Spinal cord (tissue), 10 donors: Measurements from ENCODE around the gene AFF2. TPM values are rescaled to one million over a fixed set of nuclear protein-coding genes. Genes with fewer than 3 reads are reported as not detected.
"Not testable (repeated sequence)": the region's sequence is repeated elsewhere in the genome, so short reads cannot be mapped to it uniquely, and the experiment has no call there.

Experiments
- DNase-seq, 6 donors: peaks; one replicate each; pipeline versions ENCODE4 v3.0.0 to v3.0.0-alpha.2; 2013 to 2015; ENCODE audit warnings: low spot score in 6 of 6, low read depth in 4 of 6
- H3K27ac ChIP-seq: one replicate; pipeline ENCODE4 v1.5.1; 2013; ENCODE audit warnings: low read depth, low read length, control low read depth
- H3K27me3 ChIP-seq: one replicate; pipeline ENCODE4 v1.6.1; 2013; ENCODE audit warnings: low read length; ENCODE audit not compliant: control insufficient read depth, insufficient read depth
- H3K36me3 ChIP-seq: one replicate; pipeline ENCODE4 v1.6.1; 2013; ENCODE audit warnings: low read length; ENCODE audit not compliant: control insufficient read depth, insufficient read depth
- H3K4me1 ChIP-seq: one replicate; pipeline ENCODE4 v1.6.1; 2013; ENCODE audit warnings: low read length; ENCODE audit not compliant: control insufficient read depth, insufficient read depth
- H3K4me3 ChIP-seq: one replicate; pipeline ENCODE4 v1.5.1; 2013; ENCODE audit warnings: low read depth, low read length, control low read depth
- H3K9me3 ChIP-seq: one replicate; pipeline ENCODE4 v1.6.1; 2013; ENCODE audit warnings: low read length; ENCODE audit not compliant: control insufficient read depth, insufficient read depth
- WGBS: methylation state at CpG from one replicate; pipeline ENCODE4 v1.1.5; 2013; ENCODE audit warnings: missing lambda C conversion rate; ENCODE audit not compliant: insufficient coverage; 5-methylcytosine and 5-hydroxymethylcytosine counted together
- polyA plus RNA-seq, 2 donors: library from polyadenylated mRNA; unstranded; fragments of 120-200 nt; gene quantifications; one replicate each; pipeline ENCODE4 v1.2.1, GENCODE V29; 2013; ENCODE audit not compliant: insufficient read length in 2 of 2
- total RNA-seq, 2 donors: library from RNA; depleted of rRNA in 1 of 2; stranded (reverse); fragments of 120-200 nt in 1 of 2; fragments of >200 nt in 1 of 2; gene quantifications; one replicate each; pipeline versions ENCODE4 v1.2.3 to v1.2.4, GENCODE V29; 2013 to 2014
- donor health status: healthy.

AFF2 gene
- total and polyA plus RNA-seq, 4 donors: 14.5 to 49.8 (median 33.1) TPM

GRCh38 chrX:148647651-148648050 lies 147.2 kb downstream of the AFF2 start:
- Histone ChIP-seq H3K27me3 (no peaks in the 10 kb centered on the region), H3K9me3 (no peaks in the 10 kb centered on the region), H3K27ac (no peak overlapping the region), H3K4me3 (no peak overlapping the region), H3K4me1 (no peaks in the 10 kb centered on the region), H3K36me3 (no peaks in the 10 kb centered on the region)
- 100% methylated on average over 2 of the region's 4 CpGs for whole genome bisulfite sequencing
- DNase-seq: peak in 1 of 6 donors; percentile 22

GRCh38 chrX:148649145-148649795 lies 148.9 kb downstream of the AFF2 start:
- no peak overlapping the region for H3K4me3 ChIP-seq
- DNase-seq: peak in 3 of 6 donors; percentile 3 to 72 (median 67)

GRCh38 chrX:148658115-148658730 lies 157.8 kb downstream of the AFF2 start:
- H3K27ac ChIP-seq: no peak overlapping the region
- no peak for DNase-seq

More at GRCh38 chrX:148649145-148649795, 148.9 kb downstream of the AFF2 start:
- no peaks in the 10 kb centered on the region for H3K9me3 ChIP-seq
- H3K27ac ChIP-seq: no peak overlapping the region
- no peaks in the 10 kb centered on the region for H3K4me1 ChIP-seq
- whole genome bisulfite sequencing: 20% methylated on average over 1 of the region's 8 CpGs
- H3K27me3 ChIP-seq: no peaks in the 10 kb centered on the region
- H3K36me3 ChIP-seq: no peaks in the 10 kb centered on the region

GRCh38 chrX:148659481-148659880 lies 159.1 kb downstream of the AFF2 start:
- H3K27me3 ChIP-seq: no peaks in the 10 kb centered on the region
- H3K27ac ChIP-seq: no peak overlapping the region
- no peaks in the 10 kb centered on the region for H3K9me3 ChIP-seq

More at GRCh38 chrX:148658115-148658730, 157.8 kb downstream of the AFF2 start:
- 72% methylated on average over 3 of the region's 4 CpGs for WGBS
- Histone ChIP-seq H3K9me3 (no peaks in the 10 kb centered on the region), H3K4me3 (no peak overlapping the region), H3K27me3 (no peaks in the 10 kb centered on the region), H3K36me3 (no peaks in the 10 kb centered on the region), H3K4me1 (no peaks in the 10 kb centered on the region)

DNA sequence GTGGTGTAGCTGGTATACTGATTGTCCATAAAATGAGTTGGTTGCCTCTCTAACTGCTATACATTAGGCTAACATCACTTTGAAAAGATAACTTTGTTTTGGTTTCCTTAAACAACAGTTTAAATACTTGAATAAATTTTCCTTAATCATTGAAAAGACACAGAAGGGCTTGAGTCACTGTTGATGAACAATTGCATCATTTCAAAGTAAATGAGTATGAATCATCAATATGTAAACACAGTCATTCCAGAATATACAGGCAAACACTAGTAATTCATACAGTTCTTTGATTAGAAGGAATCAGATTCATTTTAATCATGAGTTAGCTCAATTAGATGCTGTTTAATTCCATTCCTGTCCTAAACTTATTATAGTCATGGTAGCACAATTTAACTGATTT lies 160.6 kb downstream of the AFF2 start:
- Histone ChIP-seq H3K36me3 (no peaks in the 10 kb centered on the region), H3K4me1 (no peaks in the 10 kb centered on the region), H3K9me3 (no peaks in the 10 kb centered on the region), H3K27me3 (no peaks in the 10 kb centered on the region), H3K4me3 (no peak overlapping the region), H3K27ac (no peak overlapping the region)
- no peak for DNase-seq

More at GRCh38 chrX:148659481-148659880, 159.1 kb downstream of the AFF2 start:
- Histone ChIP-seq H3K36me3 (no peaks in the 10 kb centered on the region), H3K4me3 (no peak overlapping the region), H3K4me1 (no peaks in the 10 kb centered on the region)
- DNase-seq: no peak

DNA sequence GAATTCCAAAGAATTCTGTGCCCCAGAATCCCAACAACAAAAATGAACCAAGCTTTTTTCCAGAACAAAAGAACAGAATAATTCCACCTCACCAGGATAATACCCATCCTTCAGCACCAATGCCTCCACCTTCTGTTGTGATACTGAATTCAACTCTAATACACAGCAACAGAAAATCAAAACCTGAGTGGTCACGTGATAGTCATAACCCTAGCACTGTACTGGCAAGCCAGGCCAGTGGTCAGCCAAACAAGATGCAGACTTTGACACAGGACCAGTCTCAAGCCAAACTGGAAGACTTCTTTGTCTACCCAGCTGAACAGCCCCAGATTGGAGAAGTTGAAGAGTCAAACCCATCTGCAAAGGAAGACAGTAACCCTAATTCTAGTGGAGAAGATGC lies 161.6 kb downstream of the AFF2 start:
- Histone ChIP-seq H3K4me1 (no peaks in the 10 kb centered on the region), H3K4me3 (no peak overlapping the region), H3K27me3 (no peaks in the 10 kb centered on the region), H3K36me3 (no peaks in the 10 kb centered on the region), H3K9me3 (no peaks in the 10 kb centered on the region), H3K27ac (no peak overlapping the region)
- 58% methylated on average over 1 of the region's 1 CpG for WGBS
- DNase-seq: no peak

- Histone ChIP-seq H3K4me1 (no peaks in the 10 kb centered on the region), H3K27me3 (no peaks in the 10 kb centered on the region), H3K4me3 (no peak overlapping the region), H3K36me3 (no peaks in the 10 kb centered on the region), H3K9me3 (peaks cover 3% of the 10 kb centered on the region), H3K27ac (no peak overlapping the region)
- no peak for DNase-seq
- WGBS: 100% methylated on average over 1 of the region's 1 CpG
Measured at GRCh38 chrX:148664171-148664570, 163.8 kb downstream of the AFF2 start.

DNA sequence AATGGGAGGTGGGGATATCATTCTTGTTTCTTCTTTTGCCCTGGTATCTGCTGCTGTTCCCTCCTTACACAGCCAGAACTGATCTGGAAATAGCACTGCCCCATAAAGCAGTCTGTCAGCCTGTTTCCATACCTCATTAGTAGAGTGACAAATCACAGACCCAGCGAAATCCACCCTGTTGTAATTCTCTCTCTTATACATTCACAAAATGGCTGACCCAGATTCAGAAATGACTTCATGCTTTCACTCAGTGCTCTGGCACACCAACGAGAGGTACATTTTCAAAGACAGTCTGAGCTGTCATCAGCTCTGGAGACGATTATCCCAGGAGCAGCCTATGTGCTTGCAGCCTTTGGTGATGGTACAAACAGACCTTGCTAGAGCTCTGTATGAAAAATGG lies 164.6 kb downstream of the AFF2 start:
- H3K27me3 ChIP-seq: no peaks in the 10 kb centered on the region
- no peak overlapping the region for H3K27ac ChIP-seq
- no peak overlapping the region for H3K4me3 ChIP-seq
- H3K9me3 ChIP-seq: peaks cover 3% of the 10 kb centered on the region
- H3K36me3 ChIP-seq: no peaks in the 10 kb centered on the region
- DNase-seq: no peak
- WGBS: 59% methylated on average over 3 of the region's 3 CpGs
- H3K4me1 ChIP-seq: no peaks in the 10 kb centered on the region

- H3K27me3 ChIP-seq, H3K27ac ChIP-seq: not testable (repeated sequence)
- 80% methylated on average over 1 of the region's 3 CpGs for WGBS
Measured at GRCh38 chrX:148669175-148669574, 168.8 kb downstream of the AFF2 start.

DNA sequence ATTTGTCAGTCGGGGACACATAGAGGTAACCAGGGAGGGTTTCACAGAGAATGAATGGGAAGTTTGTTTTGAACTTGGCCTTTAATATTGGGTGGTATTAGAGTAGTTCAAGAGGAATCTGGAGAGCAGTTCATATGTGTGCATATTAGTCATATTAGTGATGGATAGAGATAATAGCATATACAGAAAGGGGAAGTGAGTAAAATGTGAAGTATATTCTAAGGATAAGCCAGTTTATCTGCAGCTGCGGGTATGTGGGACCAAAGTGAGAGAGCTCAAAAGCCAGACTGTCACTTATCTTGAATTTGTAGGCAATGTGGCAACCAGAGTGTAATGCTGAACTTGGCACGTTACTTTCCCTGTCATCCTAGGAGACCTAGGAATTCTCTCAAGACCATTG lies 169.9 kb downstream of the AFF2 start:
- Histone ChIP-seq H3K9me3 (peaks cover 3% of the 10 kb centered on the region), H3K36me3 (no peaks in the 10 kb centered on the region), H3K27me3 (no peaks in the 10 kb centered on the region), H3K4me3 (no peak overlapping the region), H3K4me1 (no peaks in the 10 kb centered on the region), H3K27ac (no peak overlapping the region)
- 92% methylated on average over 3 of the region's 3 CpGs for WGBS
- DNase-seq: no peak

More at GRCh38 chrX:148669175-148669574, 168.8 kb downstream of the AFF2 start:
- not testable (repeated sequence) for DNase-seq, H3K4me1 ChIP-seq, H3K36me3 ChIP-seq, H3K4me3 ChIP-seq, H3K9me3 ChIP-seq
